ENCODE results near the gene ECE1.

ECE1 gene

GRCh38 chr1:21307663-21308305 is 17.5 kb upstream of the ECE1 start:
- no peak for DNase-seq (ENCODE audit: low spot score)

DNA sequence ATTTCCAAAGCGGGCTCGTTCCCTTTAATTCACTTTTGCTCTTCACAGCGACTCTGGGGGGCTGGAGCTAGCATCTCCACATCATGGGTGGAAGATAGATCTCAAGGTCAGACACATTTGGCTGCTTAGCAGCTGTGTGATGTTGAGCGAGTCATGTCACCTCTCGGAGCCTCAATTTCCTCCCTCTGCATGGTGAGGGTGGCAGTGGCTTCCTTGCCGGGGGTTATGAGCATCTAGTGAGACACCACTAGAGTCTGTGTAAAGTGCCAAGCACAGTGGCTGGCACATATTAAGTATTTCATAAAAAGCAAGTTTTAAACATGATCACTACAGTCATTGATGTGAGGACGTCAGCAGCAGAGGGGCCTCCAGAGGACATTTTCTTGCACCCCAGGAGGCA is 16.9 kb upstream of the ECE1 start:
- no peak for DNase-seq (ENCODE audit: low spot score)

GRCh38 chr1:21305900-21306189 is 15.6 kb upstream of the ECE1 start:
- no peak for DNase-seq (ENCODE audit: low spot score)

- DNase-seq (ENCODE audit: low spot score), result no peak
These were observed 15.1 kb upstream of the ECE1 start for GRCh38 chr1:21305155-21305899.

- DNase-seq (ENCODE audit: low spot score), result no peak
These were observed 14.2 kb upstream of the ECE1 start for GRCh38 chr1:21304488-21304887.

GRCh38 chr1:21302747-21303715 is 12.8 kb upstream of the ECE1 start:
- no peak for DNase-seq (ENCODE audit: low spot score)

DNA sequence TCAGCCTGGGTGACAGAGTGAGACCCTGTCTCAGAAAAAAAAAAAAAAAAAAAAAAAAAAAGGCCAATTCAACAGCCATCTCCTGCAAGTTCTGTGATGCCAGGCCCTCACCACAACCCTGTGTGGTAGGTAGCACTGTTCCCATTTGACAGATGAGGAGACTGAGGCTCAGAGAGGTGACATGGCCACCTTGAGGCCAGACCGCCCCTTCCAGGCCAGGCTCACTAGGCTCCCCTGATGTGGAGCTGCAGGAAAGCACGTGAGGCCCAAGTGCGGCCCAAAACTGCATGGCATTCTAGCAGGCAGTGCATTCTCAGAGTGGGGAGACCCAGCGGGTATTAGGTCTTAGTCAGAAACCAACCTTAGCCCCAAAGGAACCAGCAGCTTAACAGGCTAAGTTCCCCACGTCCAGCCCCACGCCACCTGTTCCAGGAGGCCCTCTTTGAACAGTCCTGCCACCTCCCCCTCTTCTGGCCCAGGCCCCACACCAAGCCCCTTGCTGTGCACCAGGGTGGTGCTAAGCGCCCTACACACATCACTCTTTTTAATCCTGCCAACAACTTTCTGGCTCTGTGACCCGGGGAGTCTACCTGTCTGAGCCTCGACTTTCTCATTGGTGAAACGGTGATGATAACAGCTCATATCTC is 11.7 kb upstream of the ECE1 start:
- no peak for DNase-seq (ENCODE audit: low spot score)

- DNase-seq (ENCODE audit: low spot score), result no peak
These were observed 10.5 kb upstream of the ECE1 start for GRCh38 chr1:21300774-21301173.

DNA sequence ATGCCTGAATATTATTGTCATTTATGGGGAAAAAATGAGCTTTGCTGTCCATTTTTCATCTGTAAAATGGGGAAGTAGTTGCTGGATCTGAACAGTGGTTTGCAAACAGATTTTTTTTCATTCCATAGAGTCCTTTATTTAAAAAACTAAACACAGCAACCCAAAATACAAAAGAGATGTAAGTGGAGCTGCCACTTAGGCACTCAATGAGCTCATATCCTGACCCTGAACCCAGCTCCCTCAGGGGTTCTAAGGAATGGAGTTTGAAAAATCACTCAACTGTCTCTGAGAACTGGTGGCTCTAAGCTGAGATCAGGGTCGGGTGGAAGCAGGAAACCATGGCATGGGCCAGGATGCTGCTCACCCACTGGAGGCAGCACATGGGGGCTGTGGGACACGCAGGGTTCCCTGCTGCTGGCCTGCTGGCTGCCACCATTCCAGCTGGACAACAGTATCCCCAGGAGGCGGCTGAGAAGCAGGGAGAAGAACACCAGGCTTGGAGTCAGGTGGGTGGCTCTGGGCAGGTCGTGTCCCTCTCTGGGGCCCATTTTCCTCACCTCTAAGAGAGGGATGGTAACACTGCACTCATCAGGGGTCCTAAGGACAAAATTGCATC is 9.6 kb upstream of the ECE1 start:
- DNase-seq (ENCODE audit: low spot score), result no peak

- DNase-seq (ENCODE audit: low spot score), result no peak
These were observed 8.7 kb upstream of the ECE1 start for GRCh38 chr1:21298981-21299391.

- DNase-seq (ENCODE audit: low spot score), result no peak
These were observed 7.7 kb upstream of the ECE1 start for GRCh38 chr1:21297975-21298374.

- DNase-seq (ENCODE audit: low spot score), result no peak
These were observed 6.5 kb upstream of the ECE1 start for GRCh38 chr1:21296509-21297354.

DNA sequence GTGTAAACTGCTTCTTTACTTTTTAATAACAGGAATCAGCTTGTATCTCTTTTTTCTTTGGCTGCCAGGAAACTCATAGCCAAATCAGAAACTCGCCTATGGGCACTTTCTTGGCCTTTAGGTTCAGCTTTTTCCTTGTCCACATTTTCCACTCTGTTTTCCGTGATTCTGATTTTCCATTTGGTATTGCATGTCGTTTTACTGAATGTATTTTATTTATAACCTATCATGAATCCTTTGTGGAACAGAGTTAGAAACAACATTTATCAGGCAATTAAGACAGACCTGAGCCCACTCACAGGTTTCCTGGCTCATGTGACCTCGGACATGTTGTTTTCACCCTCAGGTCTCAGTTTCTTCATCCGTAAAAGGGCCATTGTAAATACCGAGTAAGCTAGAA is 5.3 kb upstream of the ECE1 start:
- DNase-seq (ENCODE audit: low spot score), result no peak

GRCh38 chr1:21295002-21295401 is 4.7 kb upstream of the ECE1 start:
- no peak for DNase-seq (ENCODE audit: low spot score)

DNA sequence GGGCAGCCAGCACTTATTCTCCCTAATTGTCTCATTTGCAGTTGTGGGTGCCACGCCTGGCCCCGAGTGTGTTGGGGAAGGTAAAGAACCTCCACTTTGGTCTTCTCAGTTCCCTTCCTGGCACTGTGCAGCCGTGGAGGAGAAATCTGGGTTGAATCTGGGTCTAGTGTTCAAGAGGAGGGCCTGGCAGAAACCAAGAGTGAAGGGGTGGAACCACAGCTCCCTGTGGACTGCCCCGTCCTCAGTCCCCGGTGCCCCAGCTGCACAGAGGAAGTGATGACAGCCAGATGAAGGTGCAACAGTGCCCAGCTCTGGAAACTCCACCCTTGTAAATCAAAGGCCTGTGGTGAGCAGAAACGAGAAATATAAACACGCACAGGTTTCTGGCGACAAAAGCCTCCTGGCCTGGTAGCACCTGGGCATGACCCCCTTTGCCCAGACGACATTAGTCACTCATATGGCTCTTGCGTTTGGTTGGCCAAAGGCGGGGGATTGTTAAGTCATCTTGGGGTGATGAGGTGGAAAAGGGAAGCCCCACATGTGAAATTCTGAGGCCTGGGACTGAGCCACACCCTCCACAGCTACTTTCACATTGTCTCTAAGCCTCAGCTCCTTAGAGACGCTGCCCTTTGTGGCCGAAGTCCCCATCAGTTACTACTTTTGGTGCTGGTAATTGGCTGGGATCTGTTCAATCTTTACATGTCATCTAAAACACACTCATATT is 4.2 kb upstream of the ECE1 start:
- DNase-seq (ENCODE audit: low spot score), result no peak

GRCh38 chr1:21293537-21294265 is 3.4 kb upstream of the ECE1 start:
- no peak for DNase-seq (ENCODE audit: low spot score)

DNA sequence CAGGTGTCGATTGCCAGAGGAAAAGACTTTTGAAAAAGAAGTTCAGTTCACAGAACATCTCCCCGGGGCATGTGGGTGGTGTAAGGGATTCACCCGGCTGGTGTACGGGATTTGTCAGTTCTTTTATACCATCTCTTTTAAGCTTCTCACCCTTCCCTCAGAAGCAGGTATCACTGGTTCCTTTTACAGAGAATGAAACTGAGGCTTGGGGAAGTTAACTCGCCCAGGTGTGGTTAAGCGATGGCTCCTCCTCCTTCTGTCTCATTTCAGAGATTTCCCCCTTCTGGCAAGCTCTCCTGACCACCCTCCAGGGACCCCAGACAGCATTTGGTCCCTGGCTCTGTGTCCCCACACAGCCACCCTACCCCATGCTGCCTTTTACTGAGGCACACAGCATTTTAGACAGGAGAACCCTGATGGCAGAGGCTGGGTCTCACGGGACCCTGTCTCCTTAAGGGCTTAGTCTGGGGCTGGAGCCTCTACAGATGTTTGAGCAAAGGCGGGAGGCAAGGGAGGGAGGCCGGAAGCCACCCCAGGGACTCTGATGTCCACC is 2.8 kb upstream of the ECE1 start:
- no peak for DNase-seq (ENCODE audit: low spot score)

DNA sequence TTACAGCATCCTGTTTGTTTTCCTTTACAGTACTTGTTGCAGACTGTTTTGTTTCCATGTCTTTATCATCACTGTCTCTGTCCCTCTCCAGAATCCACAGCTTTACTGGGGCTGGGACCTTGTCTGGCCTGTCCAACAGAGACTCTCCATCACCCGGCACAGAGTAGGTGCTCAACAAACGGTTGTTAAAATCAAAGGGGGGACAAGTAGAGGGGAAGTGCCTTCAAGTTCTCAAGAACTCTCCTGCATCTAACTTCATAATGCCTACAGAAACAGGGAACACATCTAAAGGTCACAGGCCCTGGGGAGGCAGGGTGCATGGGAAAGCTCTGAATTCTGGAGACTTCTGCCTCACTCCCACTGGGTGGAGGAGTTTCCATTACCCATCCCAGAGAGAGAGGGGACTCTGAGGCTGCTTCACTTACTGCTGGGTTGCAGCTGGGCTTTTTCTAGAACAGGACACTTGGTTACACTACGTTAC is 2.3 kb upstream of the ECE1 start:
- no peak for DNase-seq (ENCODE audit: low spot score)

- DNase-seq (ENCODE audit: low spot score), result no peak
These were observed 1.7 kb upstream of the ECE1 start for GRCh38 chr1:21291964-21292363.

Data from D341Med (cell line).